K562 (cell line): Measurements from ENCODE around the gene ETS2. TPM values are rescaled to one million over a fixed set of nuclear protein-coding genes. Genes with fewer than 3 reads are reported as not detected.

Experiments used
- ATAC-seq: fragments of 200-7000 bp; cut with Tn5 transposase; 3 replicates; pipeline ENCODE4 v1.9.1; 2020; ENCODE audit warnings: moderate library complexity
- BruUV-seq: library from RNA; stranded (reverse); fragments of 400-500 nt; replicated peaks from 2 replicates; lab custom pipeline; 2021; lab: Mats Ljungman, UMichigan
- CTCF ChIA-PET: fragments of 300-600 bp; formaldehyde crosslinking; extraction: SDS; loops from one replicate; lab custom pipeline; 2021; ENCODE audit warnings: low intra/inter-chr PET ratio; lab: Yijun Ruan, JAX
- POLR2A ChIA-PET: fragments of 300-600, 350-650 bp; sonication (Branson Sonifier 250); formaldehyde crosslinking; extraction: SDS; loops from one replicate; lab custom pipeline; 2021; ENCODE audit warnings: antibody characterized with exemption, inconsistent platforms; lab: Yijun Ruan, JAX
- DNase-seq, 4 experiments: peaks; one replicate each; pipeline versions ENCODE4 v3.0.0 to v3.0.0-alpha.2; 2011 to 2018; ENCODE audit warnings: low spot score in 3 of 4, mixed read lengths in 3 of 4; ENCODE audit errors: extremely low read depth in 1 of 4
- FAIRE-seq: peaks from 2 replicates; lab custom pipeline; 2011; peaks lifted over from hg19 to GRCh38; lab: Jason Lieb, UNC
- H2AFZ ChIP-seq: 2 replicates; pipeline ENCODE4 v1.6.0; 2011; ENCODE audit warnings: low read depth, low read length, control low read depth, inconsistent platforms
- H3K27ac ChIP-seq: fragments of 200-600 bp; 3 replicates; pipeline ENCODE4 v1.8.0; 2011; ENCODE audit warnings: low read depth, mild to moderate bottlenecking, control low read depth, inconsistent platforms, low read length, moderate library complexity, mixed read lengths; ENCODE audit errors: extremely low read depth
- H3K27me3 ChIP-seq, 2 experiments: fragments of 300-600 bp in 1 of 2; 2 replicates in 1 of 2; 3 replicates in 1 of 2; pipeline versions ENCODE4 v1.6.0 to v1.8.0; 2011; ENCODE audit warnings: inconsistent platforms in 2 of 2, low read length in 2 of 2, mild to moderate bottlenecking in 1 of 2, mixed read lengths in 1 of 2, moderate library complexity in 1 of 2; ENCODE audit not compliant: control insufficient read depth in 2 of 2, insufficient read depth in 2 of 2
- H3K36me3 ChIP-seq: fragments of 300-600 bp; 3 replicates; pipeline ENCODE4 v1.8.0; 2011; ENCODE audit warnings: mild to moderate bottlenecking, low read length, inconsistent platforms; ENCODE audit not compliant: control insufficient read depth, insufficient read depth
- H3K4me1 ChIP-seq, 2 experiments: fragments of 200-600 bp in 1 of 2; replicated peaks in 1 of 2; 2 replicates in 1 of 2; 3 replicates in 1 of 2; pipeline versions ENCODE4 v1.5.1 to v1.8.0; 2011; ENCODE audit warnings: inconsistent platforms in 2 of 2, low read length in 2 of 2, mild to moderate bottlenecking in 1 of 2, mixed read lengths in 1 of 2, moderate library complexity in 1 of 2; ENCODE audit not compliant: control insufficient read depth in 2 of 2, insufficient read depth in 2 of 2
- H3K4me2 ChIP-seq: 2 replicates; pipeline ENCODE4 v1.6.1; 2011; ENCODE audit warnings: low read length, control low read depth, inconsistent platforms, mixed read lengths; ENCODE audit not compliant: insufficient read depth
- H3K4me3 ChIP-seq: fragments of 200-600 bp; sonication (generic), shearing (Covaris generic); 2 replicates; pipeline ENCODE4 v1.5.1; 2016; ENCODE audit warnings: control low read depth, inconsistent platforms
- H3K79me2 ChIP-seq: fragments of 200-600 bp; 3 replicates; pipeline ENCODE4 v1.8.0; 2011; ENCODE audit warnings: low read length, inconsistent platforms; ENCODE audit not compliant: control insufficient read depth, insufficient read depth
- H3K9ac ChIP-seq, 2 experiments: 2 replicates each; pipeline versions ENCODE4 v1.6.0 to v1.6.1; 2011; ENCODE audit warnings: low read depth in 2 of 2, low read length in 2 of 2, control low read depth in 1 of 2, inconsistent platforms in 1 of 2, mild to moderate bottlenecking in 1 of 2, mixed read lengths in 1 of 2; ENCODE audit not compliant: insufficient read depth in 1 of 2
- H3K9me1 ChIP-seq: one replicate; pipeline ENCODE4 v1.6.0; 2011; ENCODE audit warnings: inconsistent platforms, mild to moderate bottlenecking, low read length, moderate library complexity; ENCODE audit not compliant: control insufficient read depth, insufficient read depth
- H3K9me3 ChIP-seq: replicated peaks from 2 replicates; pipeline ENCODE4 v1.5.1; 2011; ENCODE audit warnings: low read depth, low read length, inconsistent platforms; ENCODE audit not compliant: control insufficient read depth, insufficient read depth
- H4K20me1 ChIP-seq: replicated peaks from 2 replicates; pipeline ENCODE4 v1.6.1; 2011; ENCODE audit warnings: low read length, inconsistent platforms, mixed read lengths; ENCODE audit not compliant: control insufficient read depth, insufficient read depth
- BRF2 ChIP-seq: IDR thresholded peaks from 3 replicates; pipeline ENCODE4 v1.6.1; 2011; ENCODE audit warnings: borderline replicate concordance, mild to moderate bottlenecking; ENCODE audit not compliant: insufficient read length, insufficient read depth
- CEBPB ChIP-seq: fragments of 450-650 bp; IDR thresholded peaks from 2 replicates; pipeline ENCODE4 v1.6.1; 2016; ENCODE audit warnings: missing genetic modification characterization, missing compliant biosample characterization
- ETV1 ChIP-seq: fragments of 450-650 bp; conservative IDR thresholded peaks from 2 replicates; pipeline ENCODE4 v1.6.1; 2016; ENCODE audit warnings: missing genetic modification characterization, control low read depth, low read depth, missing compliant biosample characterization
- ETV5 ChIP-seq: sonication (generic); formaldehyde crosslinking; IDR thresholded peaks from 2 replicates; pipeline ENCODE4 v1.4.0; 2020; ENCODE audit warnings: low read depth, mild to moderate bottlenecking, missing genetic modification reagents
- EWSR1 ChIP-seq: fragments of 450-650 bp; IDR thresholded peaks from 2 replicates; pipeline ENCODE4 v1.6.1; 2018; ENCODE audit warnings: borderline replicate concordance, mild to moderate bottlenecking, low read depth, moderate library complexity; ENCODE audit not compliant: partially characterized antibody
- GATAD2A ChIP-seq: fragments of 450-650 bp; IDR thresholded peaks from 2 replicates; pipeline ENCODE4 v1.6.1; 2017
- HDGF ChIP-seq: fragments of 450-650 bp; IDR thresholded peaks from 2 replicates; pipeline ENCODE4 v1.6.1; 2016
- HNRNPK ChIP-seq: fragments of 200-400 bp; formaldehyde crosslinking; IDR thresholded peaks from one replicate; pipeline ENCODE4 v1.6.1; 2018; ENCODE audit warnings: mild to moderate bottlenecking, low read depth, low read length; ENCODE audit not compliant: poor library complexity, severe bottlenecking
- ILF3 ChIP-seq: fragments of 450-650 bp; IDR thresholded peaks from 2 replicates; pipeline ENCODE4 v1.6.1; 2018; ENCODE audit warnings: antibody characterized with exemption, mild to moderate bottlenecking, moderate library complexity, borderline replicate concordance
- NONO ChIP-seq, 2 experiments: fragments of 200-400 bp in 1 of 2; fragments of 450-650 bp in 1 of 2; formaldehyde crosslinking in 1 of 2; IDR thresholded peaks; 2 replicates each; pipeline ENCODE4 v1.6.1; 2017; ENCODE audit warnings: low read depth in 2 of 2, mild to moderate bottlenecking in 2 of 2, moderate library complexity in 2 of 2, low read length in 1 of 2
- PRMT5 ChIP-seq: sonication (generic); formaldehyde crosslinking; IDR thresholded peaks from 2 replicates; pipeline ENCODE4 v1.5.0; 2020; ENCODE audit warnings: missing genetic modification reagents
- RBFOX2 ChIP-seq: fragments of 200-400 bp; formaldehyde crosslinking; IDR thresholded peaks from 2 replicates; pipeline ENCODE4 v1.6.1; 2017; ENCODE audit warnings: low read depth, mild to moderate bottlenecking, low read length, moderate library complexity
- RFX5 ChIP-seq: IDR thresholded peaks from 2 replicates; pipeline ENCODE4 v1.6.1; 2011; ENCODE audit warnings: low read depth, mild to moderate bottlenecking, improper control_type of control experiment, low read length
- RUNX1 ChIP-seq: sonication (generic); IDR thresholded peaks from 2 replicates; pipeline ENCODE4 v1.6.1; 2016; ENCODE audit warnings: antibody characterized with exemption, low read depth
- SMARCE1 ChIP-seq: fragments of 450-650 bp; IDR thresholded peaks from 2 replicates; pipeline ENCODE4 v1.7.1; 2016; ENCODE audit warnings: mild to moderate bottlenecking
- TRIM25 ChIP-seq: fragments of 450-650 bp; IDR thresholded peaks from 2 replicates; pipeline ENCODE4 v1.7.0; 2016; ENCODE audit warnings: borderline replicate concordance
- ZNF511 ChIP-seq: sonication (generic); formaldehyde crosslinking; IDR thresholded peaks from 2 replicates; pipeline ENCODE4 v1.8.0; 2022; ENCODE audit warnings: mild to moderate bottlenecking, missing genetic modification reagents
- ZSCAN29 ChIP-seq: fragments of 450-650 bp; IDR thresholded peaks from 2 replicates; pipeline ENCODE4 v1.6.1; 2017
- WGBS: fragments of 100-300 bp; shearing (Covaris generic); methylation state at CpG from one replicate; pipeline ENCODE4 v1.1.6; 2016; ENCODE audit warnings: low coverage, mixed read lengths; ENCODE audit not compliant: insufficient coverage; ENCODE audit errors: missing lambda C conversion rate; 5-methylcytosine and 5-hydroxymethylcytosine counted together
- in situ Hi-C: fragments of 300-500 bp; cut with MboI; formaldehyde crosslinking; loops from 4 replicates; pipeline ENCODE4 v1.15.0; 2018; ENCODE audit warnings: inconsistent platforms, mixed read lengths
- intact Hi-C: fragments of 100-400 bp; cut with micrococcal nuclease; formaldehyde crosslinking; loops from 2 replicates; pipeline ENCODE4 v1.14.2; 2022
- polyA plus RNA-seq, 8 experiments: library from polyadenylated mRNA; depleted of rRNA in 4 of 8; stranded (reverse) in 5 of 8; unstranded in 3 of 8; fragments of >200 nt; fragmentation: Nextera tagmentation in 2 of 8; fragmentation: Illumina TruSeq in 1 of 8; extraction: Ambion mirVana in 2 of 8; extraction: Trizol in 1 of 8; gene quantifications; 2 replicates each; pipeline versions ENCODE4 v1.2.1 to v1.2.3, GENCODE V29; 2011 to 2014; ENCODE audit warnings: inconsistent platforms in 1 of 8, missing spikeins in 1 of 8
- total RNA-seq, 7 experiments: library from RNA; depleted of rRNA in 6 of 7; stranded (reverse); fragments of >200 nt in 6 of 7; fragmentation: Illumina TruSeq in 2 of 7; extraction: Trizol in 2 of 7; gene quantifications; 2 replicates each; pipeline versions ENCODE4 v1.2.1 to v1.2.3, GENCODE V29; 2011 to 2021; ENCODE audit warnings: low replicate concordance in 1 of 7
- TF ChIP-seq, protein P1 (sequence below): sonication (generic); formaldehyde crosslinking; IDR thresholded peaks from 2 replicates; pipeline ENCODE4 v1.9.0; 2022; ENCODE audit warnings: mild to moderate bottlenecking, missing genetic modification reagents
- TF ChIP-seq, protein P2 (sequence below): fragments of 250-450 bp; sonication (Bioruptor Pico); IDR thresholded peaks from 2 replicates; pipeline ENCODE4 v1.9.0; 2021; ENCODE audit warnings: mild to moderate bottlenecking

The ETS2 gene
- total and polyA plus RNA-seq, 9 of the 15 experiments (the other 6 are each of a cell fraction or from before 2014, with no cell fraction given), result 1.7 to 24.4 (median 12.2) TPM

DNA sequence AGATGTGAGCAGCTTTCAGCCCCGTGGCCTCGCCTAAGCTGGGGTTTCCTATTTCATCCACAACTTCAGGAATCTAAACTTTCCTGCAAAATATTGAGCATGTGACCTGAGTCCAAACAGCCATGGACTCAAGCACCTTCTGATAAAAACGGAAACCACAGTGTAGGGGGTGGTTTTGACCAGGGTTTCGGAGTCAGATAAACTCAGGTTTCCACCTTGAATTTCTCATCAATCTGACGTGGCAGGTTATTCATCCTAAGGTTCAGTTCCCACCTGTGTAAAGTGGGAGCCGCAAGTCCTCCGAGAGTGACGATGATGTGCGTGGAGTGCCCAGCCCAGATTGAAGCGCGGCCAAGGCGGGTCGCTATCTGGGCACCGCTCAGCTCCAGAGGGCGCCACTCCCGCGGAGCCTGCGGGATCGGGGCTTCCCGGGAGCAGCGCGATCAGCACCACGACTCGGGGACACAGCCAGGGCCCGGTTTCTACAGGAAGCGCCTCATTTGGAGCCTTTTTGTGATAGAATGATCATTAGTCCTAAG, 871 bp upstream of the ETS2 start:
- 6% methylated on average over 26 of the region's 26 CpGs for WGBS
- H3K9me3 ChIP-seq, result no peaks in the 10 kb centered on the region
- peak overlapping the region; percentile 69 for H3K4me3 ChIP-seq
- peak overlapping the region; percentile 84 for H3K27ac ChIP-seq
- no peaks in the 10 kb centered on the region; a peak in 1 of 5 replicates for H3K27me3 ChIP-seq
- ATAC-seq (peak; percentile 54), FAIRE-seq (no peak), DNase-seq (peak; percentile 62 to 77 (median 70))
- peaks cover 4% of the 10 kb centered on the region for H3K9me1 ChIP-seq
- in situ Hi-C loops, result no loop called here
- peak overlapping the region; percentile 96 for H2AFZ ChIP-seq
- H3K4me1 ChIP-seq, result peaks cover 43 to 47% of the 10 kb centered on the region in 2 experiments
- peak overlapping the region; percentile 75 to 95 for H3K9ac ChIP-seq
- ChIA-PET POLR2A (interaction anchor here (0.9 to 1.8 kb wide), 5 partner anchors 10 to 45 kb away, joined by 3 to 6 read pairs (median 5); no protein-coding TSS in a partner anchor), CTCF (interaction anchor here (0.6 to 1.1 kb wide), 3 partner anchors 24 to 218 kb away, joined by 3 read pairs; no protein-coding TSS in a partner anchor)
- peaks cover 23% of the 10 kb centered on the region; the same call in 2 of the 3 replicates for H3K36me3 ChIP-seq
- 0 out of 2 replicates have a peak, but pooled peaks cover 12% of the 10 kb centered on the region for H4K20me1 ChIP-seq
- peaks cover 34% of the 10 kb centered on the region for H3K79me2 ChIP-seq
- BruUV-seq, result no TSS peak
- peak overlapping the region; percentile 84 for H3K4me2 ChIP-seq
- intact Hi-C loops, result loop anchor here (2.0 to 10.0 kb wide), 4 partner anchors 26 to 332 kb away; no protein-coding TSS in a partner anchor
- no peak for TF ChIP-seq SMARCE1
- 0 out of 2 replicates have a peak, but pooled peaks have one; percentile 21 for TF ChIP-seq ETV5
- TF ChIP-seq HDGF, result no peak
- TF ChIP-seq, protein P1, sequence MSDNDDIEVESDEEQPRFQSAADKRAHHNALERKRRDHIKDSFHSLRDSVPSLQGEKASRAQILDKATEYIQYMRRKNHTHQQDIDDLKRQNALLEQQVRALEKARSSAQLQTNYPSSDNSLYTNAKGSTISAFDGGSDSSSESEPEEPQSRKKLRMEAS (CRISPR knock-in tag), result no peak
- TF ChIP-seq ILF3, result no peak
- TF ChIP-seq CEBPB (tag), result no peak
- TF ChIP-seq GATAD2A, result no peak
- no peak for TF ChIP-seq PRMT5 (CRISPR knock-in tag)
- TF ChIP-seq ZSCAN29, result no peak
- TF ChIP-seq ETV1, result no peak
- TF ChIP-seq ZNF511 (CRISPR knock-in tag), result no peak
- no peak for TF ChIP-seq RBFOX2
- no peak for TF ChIP-seq BRF2
- TF ChIP-seq RFX5, result no peak
- TF ChIP-seq RUNX1, result no peak
- no peak for TF ChIP-seq HNRNPK
- TF ChIP-seq, protein P2, sequence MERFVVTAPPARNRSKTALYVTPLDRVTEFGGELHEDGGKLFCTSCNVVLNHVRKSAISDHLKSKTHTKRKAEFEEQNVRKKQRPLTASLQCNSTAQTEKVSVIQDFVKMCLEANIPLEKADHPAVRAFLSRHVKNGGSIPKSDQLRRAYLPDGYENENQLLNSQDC (CRISPR knock-in tag), result no peak
- TF ChIP-seq TRIM25, result no peak
- no peak for TF ChIP-seq EWSR1
- no peak for TF ChIP-seq NONO (IDR thresholded peaks at IDR 0.05; ENCODE audit: low read depth in 2 of 2, low read length in 1 of 2)
